HEK293 (cell line): ENCODE data around the gene CYP2C18.

Source experiments
- BCL11A ChIP-seq: fragments of 450-650 bp; formaldehyde crosslinking; IDR thresholded peaks from 2 replicates; pipeline ENCODE4 v1.5.1; 2016; ENCODE audit warnings: low read depth, missing biosample characterization, missing genetic modification characterization
- CTCF ChIP-seq: fragments of 450-650 bp; formaldehyde crosslinking; IDR thresholded peaks from 2 replicates; pipeline ENCODE4 v1.5.1; 2016; ENCODE audit warnings: missing biosample characterization, missing genetic modification characterization
- ELK4 ChIP-seq: IDR thresholded peaks from 2 replicates; pipeline ENCODE4 v1.6.1; 2011; ENCODE audit warnings: mild to moderate bottlenecking, low read depth, low read length, borderline replicate concordance
- GLI4 ChIP-seq: fragments of 450-650 bp; formaldehyde crosslinking; IDR thresholded peaks from 2 replicates; pipeline ENCODE4 v1.5.1; 2016; ENCODE audit warnings: missing biosample characterization, missing genetic modification characterization
- KLF1 ChIP-seq: fragments of 450-650 bp; formaldehyde crosslinking; IDR thresholded peaks from 2 replicates; pipeline ENCODE4 v1.5.1; 2016; ENCODE audit warnings: missing biosample characterization, missing genetic modification characterization
- ZNF121 ChIP-seq: fragments of 450-650 bp; formaldehyde crosslinking; IDR thresholded peaks from 2 replicates; pipeline ENCODE4 v1.5.1; 2016; ENCODE audit warnings: missing biosample characterization, missing genetic modification characterization
- ZNF140 ChIP-seq: fragments of 450-650 bp; formaldehyde crosslinking; IDR thresholded peaks from 2 replicates; pipeline ENCODE4 v1.5.1; 2016; ENCODE audit warnings: missing biosample characterization, missing genetic modification characterization
- ZNF239 ChIP-seq: fragments of 450-650 bp; formaldehyde crosslinking; IDR thresholded peaks from 2 replicates; pipeline ENCODE4 v1.5.1; 2016; ENCODE audit warnings: missing biosample characterization, missing genetic modification characterization
- ZNF24 ChIP-seq: fragments of 450-650 bp; formaldehyde crosslinking; IDR thresholded peaks from 2 replicates; pipeline ENCODE4 v1.5.1; 2016; ENCODE audit warnings: missing biosample characterization, missing genetic modification characterization
- ZNF280C ChIP-seq: fragments of 450-650 bp; formaldehyde crosslinking; IDR thresholded peaks from 2 replicates; pipeline ENCODE4 v1.5.1; 2016; ENCODE audit warnings: missing biosample characterization, missing genetic modification characterization
- ZNF510 ChIP-seq: fragments of 450-650 bp; formaldehyde crosslinking; IDR thresholded peaks from 2 replicates; pipeline ENCODE4 v1.5.1; 2018; ENCODE audit warnings: mild to moderate bottlenecking, missing genetic modification characterization, missing biosample characterization; ENCODE audit not compliant: insufficient replicate concordance
- ZNF548 ChIP-seq: fragments of 450-650 bp; formaldehyde crosslinking; IDR thresholded peaks from 2 replicates; pipeline ENCODE4 v1.5.1; 2016; ENCODE audit warnings: missing biosample characterization, missing genetic modification characterization
- ZNF549 ChIP-seq: fragments of 450-650 bp; IDR thresholded peaks from 2 replicates; pipeline ENCODE4 v1.5.1; 2018; ENCODE audit warnings: missing biosample characterization, missing genetic modification characterization, mild to moderate bottlenecking, inconsistent platforms, moderate library complexity

GRCh38 chr10:94780844-94781243 is 97.3 kb downstream of the CYP2C18 start:
- TF ChIP-seq ZNF121 (no peak), GLI4 (tag by site-specific recombination) (no peak), CTCF (tag by site-specific recombination) (no peak), KLF1 (tag by site-specific recombination) (no peak), ELK4 (no peak), ZNF24 (tag by site-specific recombination) (no peak), ZNF510 (tag by site-specific recombination) (no peak), BCL11A (tag by site-specific recombination) (no peak), ZNF549 (tag by site-specific recombination) (no peak), ZNF140 (tag by site-specific recombination) (no peak), ZNF239 (tag by site-specific recombination) (no peak), ZNF548 (tag by site-specific recombination) (no peak), ZNF280C (no peak)
